SK-N-MC (cell line): ENCODE data around the gene SRBD1.

Experiments
- EZH2 ChIP-seq: fragments of 200-600 bp; sonication (generic); IDR thresholded peaks from one replicate; pipeline ENCODE4 v1.6.1; 2017; ENCODE audit warnings: antibody characterized with exemption
- FOXP2 ChIP-seq: optimal IDR thresholded peaks from 2 replicates; pipeline ENCODE3; 2011; ENCODE audit warnings: mild to moderate bottlenecking, moderate library complexity; ENCODE audit not compliant: insufficient read depth; ENCODE audit errors: extremely low read length, control extremely low read depth
- POLR2AphosphoS5 ChIP-seq: IDR thresholded peaks from 2 replicates; pipeline ENCODE4 v1.6.1; 2012; ENCODE audit warnings: mild to moderate bottlenecking, low read depth, low read length, borderline replicate concordance

DNA sequence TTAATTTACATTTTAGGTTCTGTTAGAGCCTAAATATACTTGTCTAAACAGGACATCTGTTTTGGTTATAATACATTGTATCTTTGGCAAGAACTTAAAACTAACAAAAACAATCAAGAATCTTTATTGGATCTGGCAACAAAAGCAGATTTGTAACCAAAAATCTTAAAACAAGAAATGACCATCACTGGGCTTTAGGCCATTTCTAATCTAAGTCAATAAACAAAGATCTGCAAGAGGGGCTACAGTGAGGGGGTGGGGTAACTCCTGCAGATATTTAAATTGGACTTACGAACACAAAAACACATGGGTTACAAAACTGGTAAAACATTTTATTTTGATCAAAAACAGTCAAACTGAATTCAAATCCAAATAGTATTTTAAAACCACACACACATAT lies 77.3 kb downstream of the SRBD1 start:
- TF ChIP-seq EZH2 (no peak), POLR2AphosphoS5 (no peak), FOXP2 (no peak)
